HG02678 (cell line): ENCODE measurements around the gene NDEL1.
A peak's percentile ranks its signal among the peaks of the same experiment; 100 is the strongest.
"Not testable (repeated sequence)": the region's sequence is repeated elsewhere in the genome, so short reads cannot be mapped to it uniquely, and the experiment has no call there.

Source experiments
- ATAC-seq: cut with Tn5 transposase; IDR thresholded peaks from one replicate; pipeline ENCODE4 v1.9.1; 2021; ENCODE audit warnings: mild to moderate bottlenecking, moderate library complexity; ENCODE audit not compliant: unreplicated experiment

NDEL1 gene

GRCh38 chr17:8435245-8436168 is at the start of gene NDEL1:
Gene NDEL1 (plus strand): TSS chr17:8435884. CDS start chr17:8444272, 8,388 bp downstream.
- ATAC-seq = peak; percentile 89

DNA sequence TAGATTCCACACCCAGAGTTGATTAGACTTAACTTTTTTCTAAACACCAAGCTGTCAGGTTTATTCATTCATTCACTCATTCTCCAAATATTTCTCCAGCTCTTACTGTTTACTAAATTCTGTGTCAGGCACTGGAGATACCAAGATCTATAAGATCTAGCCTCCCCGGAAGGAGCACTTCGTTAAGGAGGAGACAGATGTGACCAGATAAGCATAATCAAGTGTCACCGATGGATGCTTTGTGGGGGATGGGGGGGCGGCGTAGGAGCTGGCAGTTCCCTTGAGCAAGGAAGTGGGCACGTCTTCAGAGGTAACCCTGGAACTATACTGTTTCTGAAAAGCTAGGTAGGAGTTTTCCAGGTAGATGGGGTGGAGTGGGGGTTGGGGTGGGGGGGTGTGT is 48.8 kb upstream of the NDEL1 start:
- no peak for ATAC-seq

DNA sequence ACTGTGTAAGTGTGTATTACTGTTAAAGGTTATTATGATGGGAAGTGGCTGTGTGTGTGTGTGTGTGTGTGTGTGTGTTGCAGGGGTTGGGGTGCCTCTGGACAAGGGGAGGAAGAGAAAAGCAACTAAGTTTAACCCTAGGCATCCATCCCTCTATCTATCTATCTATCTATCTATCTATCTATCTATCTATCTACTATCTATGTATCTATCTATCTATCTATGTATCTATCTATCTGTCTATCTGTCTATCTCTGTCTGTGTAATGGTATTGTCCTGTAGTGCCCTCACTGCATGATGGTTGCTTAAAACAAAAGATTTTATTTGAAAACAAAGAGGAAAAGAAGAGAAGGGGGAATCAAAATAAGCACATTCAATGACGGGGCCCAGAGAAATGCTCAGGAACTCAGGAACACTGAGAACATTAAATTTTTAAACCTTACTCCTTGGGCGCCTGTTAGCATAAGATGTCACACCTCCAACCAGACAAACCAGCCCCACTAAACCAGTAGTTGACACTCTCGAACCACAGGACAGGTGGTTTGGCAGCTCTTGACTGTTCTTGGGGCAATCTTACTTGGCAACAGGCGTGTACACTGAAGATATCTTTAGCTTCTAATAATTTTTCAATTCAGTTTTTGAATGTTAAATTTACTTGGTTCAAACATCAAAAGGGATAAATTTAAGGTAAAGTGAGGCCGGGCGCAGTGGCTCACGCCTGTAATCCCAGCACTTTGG is 47.6 kb upstream of the NDEL1 start:
- ATAC-seq = no peak

GRCh38 chr17:8391711-8392110 is 44.0 kb upstream of the NDEL1 start:
- ATAC-seq = no peak

- ATAC-seq = no peak
Measured at GRCh38 chr17:8392274-8392673, 43.4 kb upstream of the NDEL1 start.

DNA sequence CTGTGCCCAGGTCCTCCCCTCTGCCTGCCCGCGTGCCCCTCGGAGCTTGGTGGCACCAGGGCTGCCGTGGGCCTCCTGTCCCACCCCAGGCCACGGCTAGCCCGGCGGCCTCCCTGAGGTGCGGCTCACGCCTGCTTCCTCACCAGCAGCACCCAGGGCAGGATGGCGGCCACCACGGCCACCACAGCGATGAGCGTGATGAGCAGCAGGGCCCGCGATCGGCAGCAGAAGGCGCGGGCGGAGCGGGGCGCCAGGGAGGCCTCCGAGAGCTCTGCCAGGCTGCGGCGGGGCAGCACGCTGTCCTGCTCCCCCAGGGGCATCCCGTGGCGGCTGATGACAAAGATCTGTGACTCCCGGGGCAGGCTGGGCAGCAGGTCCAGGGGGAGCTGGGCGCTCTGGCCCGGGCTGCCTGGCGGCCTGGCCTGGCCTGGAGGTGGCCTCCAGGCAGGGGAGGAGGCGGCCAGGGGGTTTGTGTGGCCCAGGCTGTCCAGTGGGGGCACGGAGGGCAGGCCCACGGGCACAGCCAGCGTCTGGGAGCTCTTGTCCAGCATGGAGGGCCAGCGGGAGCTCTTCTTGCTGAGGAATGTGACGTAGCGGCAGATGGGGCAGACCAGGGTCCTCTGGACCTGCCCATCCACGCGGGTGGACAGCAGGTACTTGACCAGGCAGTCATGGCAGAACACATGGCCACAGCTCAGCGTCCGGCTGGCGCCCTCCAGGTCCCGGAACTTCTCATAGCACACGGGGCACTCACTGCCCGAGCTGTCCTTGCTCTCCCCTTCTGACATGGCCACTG is 42.8 kb upstream of the NDEL1 start:
- no peak for ATAC-seq

- no peak for ATAC-seq
Measured at GRCh38 chr17:8393470-8394231, 42.0 kb upstream of the NDEL1 start.

DNA sequence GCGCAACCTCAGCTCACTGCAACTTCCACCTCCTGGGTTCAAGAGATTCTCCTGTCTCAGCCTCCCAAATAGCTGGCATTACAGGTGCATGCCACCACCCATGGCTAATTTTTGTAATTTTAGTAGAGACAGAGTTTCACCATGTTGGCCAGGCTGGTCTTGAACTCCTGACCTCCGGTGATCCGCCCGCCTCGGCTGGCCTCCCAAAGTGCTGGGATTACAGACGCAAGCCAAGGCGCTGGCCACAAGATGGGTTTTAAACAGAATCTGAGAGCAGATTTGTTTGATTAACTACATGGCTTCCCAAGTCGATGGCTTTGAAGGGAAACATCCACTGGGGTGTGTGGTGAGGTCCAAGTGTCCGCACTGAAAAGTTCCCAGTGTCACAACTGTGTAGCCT is 41.2 kb upstream of the NDEL1 start:
- not testable (repeated sequence) for ATAC-seq

- no peak for ATAC-seq
Measured at GRCh38 chr17:8397636-8398035, 38.0 kb upstream of the NDEL1 start, which contains the start of gene RNF222. Gene RNF222 (minus strand): TSS chr17:8397827. CDS start chr17:8393461, 4,366 bp downstream.

DNA sequence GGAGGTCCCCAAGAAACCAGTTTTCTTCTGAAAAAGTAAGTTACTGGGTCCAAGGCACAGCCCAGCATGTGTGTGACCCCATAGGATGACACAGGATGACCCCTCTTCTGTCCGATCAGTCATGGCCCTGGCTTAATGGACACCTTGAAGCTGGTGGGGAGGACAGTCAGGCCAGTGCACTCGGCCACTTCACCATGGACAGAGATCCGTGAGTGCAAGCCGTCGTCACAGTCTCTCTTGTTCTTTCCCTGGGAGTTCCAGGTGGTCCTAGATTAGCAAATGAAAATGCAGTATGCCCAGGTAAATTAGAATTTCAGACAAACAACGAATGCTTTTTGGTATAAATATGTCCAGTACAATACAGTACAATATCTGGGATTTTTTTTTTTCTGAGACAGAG is 36.7 kb upstream of the NDEL1 start:
- no peak for ATAC-seq

- no peak for ATAC-seq
Measured at GRCh38 chr17:8401107-8401506, 34.6 kb upstream of the NDEL1 start.

GRCh38 chr17:8402921-8403536 is 32.7 kb upstream of the NDEL1 start:
- no peak for ATAC-seq

GRCh38 chr17:8405499-8406016 is 30.1 kb upstream of the NDEL1 start:
- ATAC-seq = no peak

- no peak for ATAC-seq
Measured at GRCh38 chr17:8406174-8406573, 29.5 kb upstream of the NDEL1 start.

GRCh38 chr17:8408371-8408770 is 27.3 kb upstream of the NDEL1 start:
- ATAC-seq = no peak

- no peak for ATAC-seq
Measured at GRCh38 chr17:8409966-8410882, 25.5 kb upstream of the NDEL1 start.

DNA sequence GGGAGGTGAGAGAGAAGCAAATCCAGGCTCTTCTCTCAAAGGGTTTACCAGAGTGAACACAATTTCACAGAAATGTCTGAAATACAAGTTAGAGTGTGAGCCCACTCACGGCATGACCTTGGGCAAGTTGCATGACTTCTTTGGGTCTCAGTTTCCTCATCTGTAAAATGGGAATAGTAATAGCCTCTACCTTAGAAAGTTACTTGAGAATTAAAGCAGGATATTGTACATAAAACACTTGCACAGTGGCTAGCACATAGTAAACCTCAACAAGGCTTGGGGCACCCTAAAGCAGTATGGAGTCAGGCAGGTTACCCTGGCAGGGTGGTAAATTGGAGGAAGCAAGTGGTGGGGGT is 24.8 kb upstream of the NDEL1 start:
- no peak for ATAC-seq

GRCh38 chr17:8412089-8412488 is 23.6 kb upstream of the NDEL1 start:
- no peak for ATAC-seq

DNA sequence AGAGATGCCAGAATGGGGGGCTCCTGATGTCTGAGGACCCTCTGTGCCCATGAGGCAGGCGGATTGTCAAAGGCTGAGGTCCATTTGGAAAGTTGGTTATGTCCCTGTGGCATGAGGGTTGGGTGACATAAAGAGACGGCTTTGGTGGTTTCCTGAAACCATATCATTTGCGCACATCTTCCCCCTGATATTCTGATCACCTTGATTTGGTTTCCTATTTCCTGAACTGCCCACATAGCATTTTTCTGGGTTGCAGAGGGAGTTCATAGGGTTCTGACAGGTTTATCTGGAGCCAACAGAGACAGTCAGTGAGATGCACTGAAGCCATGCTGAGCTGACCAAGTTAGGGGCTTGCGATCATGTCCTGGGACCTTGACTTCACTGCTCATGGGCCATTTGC is 22.4 kb upstream of the NDEL1 start:
- ATAC-seq = no peak
